LoVo (cell line): ENCODE data around the gene TBX1.

ENCODE experiments used
- DNase-seq: peaks from one replicate; pipeline ENCODE4 v3.0.0-alpha.2; 2016; ENCODE audit warnings: low spot score

TBX1 gene

DNA sequence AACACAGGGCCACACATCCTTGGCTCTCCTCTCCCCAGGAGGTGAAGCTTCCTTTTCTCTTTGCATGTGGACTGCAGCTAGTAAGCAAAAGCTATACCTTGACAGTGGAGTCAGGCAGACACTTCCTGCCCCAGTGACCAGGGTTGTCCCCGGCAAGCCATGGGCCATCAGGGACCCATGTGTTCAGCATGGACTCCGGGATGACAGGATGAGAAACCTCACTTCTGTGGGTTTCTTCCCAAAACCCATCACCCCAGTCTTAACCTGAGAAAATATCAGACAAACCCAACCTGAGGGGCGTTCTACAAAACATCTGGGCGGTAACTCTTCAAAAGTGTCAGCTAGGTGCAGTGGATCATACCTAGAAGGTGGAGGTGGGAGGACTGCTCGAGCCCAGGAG is 53.9 kb downstream of the TBX1 start:
- no peak for DNase-seq

DNA sequence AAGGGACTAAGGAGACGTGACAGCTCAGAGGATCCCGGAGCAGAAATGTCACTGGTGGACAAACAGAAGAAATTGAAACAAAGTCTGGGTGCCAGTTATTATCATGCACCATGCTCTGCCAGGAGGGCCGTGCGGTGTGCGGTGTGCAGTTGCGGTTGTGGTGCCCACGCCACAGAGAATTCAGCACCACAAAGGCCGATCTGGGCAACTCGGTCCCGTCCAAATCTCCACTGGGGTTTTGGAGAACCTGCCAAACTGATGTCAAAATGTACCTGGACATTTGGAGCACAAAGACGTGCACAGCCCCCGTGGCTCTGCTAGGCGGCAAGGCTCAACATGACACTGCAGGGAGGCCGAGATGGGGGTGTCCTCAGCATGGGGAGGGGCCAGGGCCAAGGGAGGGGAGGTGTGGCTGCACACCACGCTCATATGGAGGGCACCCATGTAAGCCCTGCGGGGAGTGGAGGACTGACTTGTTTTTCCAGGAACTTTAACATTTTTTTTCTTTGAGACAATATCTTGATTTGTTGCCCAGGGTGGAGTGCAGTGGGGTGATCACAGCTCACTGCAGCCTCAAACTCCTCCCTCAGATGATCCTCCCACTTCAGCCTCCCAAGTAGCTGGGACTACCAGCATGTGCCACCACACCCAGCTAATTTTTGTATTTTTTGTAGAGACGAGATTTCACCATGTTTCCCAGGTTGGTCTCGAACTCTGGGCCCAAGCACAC is 54.7 kb downstream of the TBX1 start:
- no peak for DNase-seq

DNA sequence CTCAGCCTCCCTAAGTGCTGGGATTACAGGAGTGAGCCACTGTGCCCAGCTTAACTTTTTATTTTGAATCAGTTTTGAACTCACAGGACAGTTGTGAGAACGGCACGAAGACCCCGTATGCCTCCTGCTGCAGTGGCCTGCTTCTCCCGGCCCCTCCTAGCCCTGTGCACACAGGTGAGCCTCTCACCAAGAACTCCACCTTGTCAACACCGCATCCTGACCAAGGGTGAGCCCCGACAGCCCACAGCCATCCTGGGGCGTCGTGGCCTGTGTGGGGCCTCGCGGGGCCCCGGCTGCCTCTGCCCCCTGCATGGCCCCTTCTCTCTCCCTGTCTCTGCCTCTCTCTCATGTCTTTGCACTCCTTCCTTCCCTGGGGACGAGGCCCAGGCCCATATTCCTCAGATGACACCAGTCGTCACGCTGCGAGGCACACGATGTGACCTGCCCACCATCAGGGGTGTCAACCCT is 55.3 kb downstream of the TBX1 start:
- DNase-seq: no peak

DNA sequence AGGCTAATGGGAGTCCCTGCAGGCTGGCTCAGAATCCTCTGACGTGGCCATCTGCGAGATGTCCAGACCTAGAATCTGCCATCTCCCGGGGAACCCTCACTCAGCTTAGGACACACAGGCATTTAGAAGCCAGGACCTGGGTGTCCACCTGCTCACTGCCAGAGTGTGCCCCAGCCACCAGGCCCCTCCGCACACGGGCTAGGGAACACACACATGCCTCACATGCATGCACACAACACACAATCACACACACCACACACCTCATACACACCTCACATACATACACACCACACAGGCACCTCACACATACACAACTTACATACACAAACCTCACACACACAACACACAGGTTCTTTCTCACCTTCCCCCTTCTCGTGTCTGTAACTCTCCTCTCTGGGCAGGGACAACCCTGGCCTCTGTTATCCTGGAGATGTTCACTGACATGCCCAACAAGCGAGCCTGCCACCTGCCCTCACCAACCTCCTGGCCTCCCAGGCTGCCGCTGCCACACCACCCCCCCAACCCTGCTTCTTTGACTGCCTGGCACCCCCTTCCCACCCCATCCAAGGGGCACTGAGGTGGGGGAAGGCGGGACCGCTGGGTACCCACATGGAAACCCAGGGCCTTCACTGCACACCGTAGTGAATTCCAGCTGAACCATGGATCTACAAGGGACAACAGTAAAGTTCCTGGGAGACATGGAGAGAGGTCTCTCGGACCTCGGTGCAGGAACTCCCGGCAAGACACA is 56.0 kb downstream of the TBX1 start:
- no peak for DNase-seq
